Nephron progenitor cell (in vitro differentiated cells): ENCODE results near the gene ARHGAP33.

Experiments used
- DNase-seq: peaks from one replicate; pipeline ENCODE4 v3.0.0; 2021
- H3K27ac Mint-ChIP-seq: 2 replicates; pipeline ENCODE4 v1.8.0; 2021; ENCODE audit warnings: mild to moderate bottlenecking, moderate library complexity, mixed read lengths
- H3K27me3 Mint-ChIP-seq: 2 replicates; pipeline ENCODE4 v1.8.0; 2021; ENCODE audit warnings: mild to moderate bottlenecking, low read depth, mixed read lengths; ENCODE audit not compliant: poor library complexity
- H3K36me3 Mint-ChIP-seq: 2 replicates; pipeline ENCODE4 v1.8.0; 2021; ENCODE audit warnings: low read depth, mixed read lengths
- H3K4me1 Mint-ChIP-seq: 2 replicates; pipeline ENCODE4 v1.8.0; 2021; ENCODE audit warnings: mixed read lengths
- H3K4me3 Mint-ChIP-seq: 2 replicates; pipeline ENCODE4 v1.8.0; 2021; ENCODE audit warnings: mild to moderate bottlenecking, moderate library complexity, mixed read lengths
- H3K9me3 Mint-ChIP-seq: 2 replicates; pipeline ENCODE4 v1.8.0; 2021; ENCODE audit warnings: mild to moderate bottlenecking, moderate library complexity, mixed read lengths
- CTCF ChIP-seq: fragments of 200-600 bp; sonication (generic); IDR thresholded peaks from 2 replicates; pipeline ENCODE4 v1.5.0; 2021; ENCODE audit warnings: antibody characterized with exemption

Gene ARHGAP33

GRCh38 chr19:35813043-35813890 lies 37.9 kb downstream of the ARHGAP33 start:
- no peak for TF ChIP-seq CTCF
- Mint-ChIP-seq H3K27me3 (peaks cover 61% of the 10 kb centered on the region), H3K4me1 (no peaks in the 10 kb centered on the region), H3K27ac (no peak overlapping the region), H3K36me3 (no peaks in the 10 kb centered on the region), H3K9me3 (no peaks in the 10 kb centered on the region), H3K4me3 (no peak overlapping the region)
- no peak for DNase-seq

GRCh38 chr19:35816262-35816661 lies 40.9 kb downstream of the ARHGAP33 start:
- no peaks in the 10 kb centered on the region for H3K36me3 Mint-ChIP-seq
- peaks cover 5% of the 10 kb centered on the region for H3K4me1 Mint-ChIP-seq
- no peak for TF ChIP-seq CTCF
- no peaks in the 10 kb centered on the region for H3K9me3 Mint-ChIP-seq
- H3K27me3 Mint-ChIP-seq = peaks cover 51% of the 10 kb centered on the region
- H3K4me3 Mint-ChIP-seq = no peak overlapping the region
- DNase-seq = no peak
- no peak overlapping the region for H3K27ac Mint-ChIP-seq

- no peak overlapping the region for H3K4me3 Mint-ChIP-seq
- no peaks in the 10 kb centered on the region for H3K36me3 Mint-ChIP-seq
- no peaks in the 10 kb centered on the region for H3K9me3 Mint-ChIP-seq
- no peak for TF ChIP-seq CTCF
- H3K27ac Mint-ChIP-seq = no peak overlapping the region
- peaks cover 5% of the 10 kb centered on the region for H3K4me1 Mint-ChIP-seq
- DNase-seq = no peak
- H3K27me3 Mint-ChIP-seq = peaks cover 46% of the 10 kb centered on the region
Observed at GRCh38 chr19:35816846-35817245, 41.5 kb downstream of the ARHGAP33 start.

GRCh38 chr19:35818445-35818844 lies 43.1 kb downstream of the ARHGAP33 start:
- peaks cover 5% of the 10 kb centered on the region for H3K4me1 Mint-ChIP-seq
- H3K27ac Mint-ChIP-seq = no peak overlapping the region
- peaks cover 44% of the 10 kb centered on the region for H3K27me3 Mint-ChIP-seq
- no peak for TF ChIP-seq CTCF
- H3K9me3 Mint-ChIP-seq = no peaks in the 10 kb centered on the region
- no peak for DNase-seq
- H3K4me3 Mint-ChIP-seq = no peak overlapping the region
- H3K36me3 Mint-ChIP-seq = no peaks in the 10 kb centered on the region

- no peak for TF ChIP-seq CTCF
- no peaks in the 10 kb centered on the region for H3K36me3 Mint-ChIP-seq
- no peaks in the 10 kb centered on the region for H3K9me3 Mint-ChIP-seq
- peaks cover 5% of the 10 kb centered on the region for H3K4me1 Mint-ChIP-seq
- H3K27ac Mint-ChIP-seq = no peak overlapping the region
- DNase-seq = no peak
- H3K4me3 Mint-ChIP-seq = no peak overlapping the region
- peaks cover 54% of the 10 kb centered on the region for H3K27me3 Mint-ChIP-seq
Observed at GRCh38 chr19:35822579-35822978, 47.2 kb downstream of the ARHGAP33 start.

GRCh38 chr19:35824150-35824549 lies 48.8 kb downstream of the ARHGAP33 start:
- H3K4me1 Mint-ChIP-seq = peaks cover 5% of the 10 kb centered on the region
- H3K9me3 Mint-ChIP-seq = no peaks in the 10 kb centered on the region
- H3K4me3 Mint-ChIP-seq = no peak overlapping the region
- no peak overlapping the region for H3K27ac Mint-ChIP-seq
- H3K36me3 Mint-ChIP-seq = no peaks in the 10 kb centered on the region
- peaks cover 55% of the 10 kb centered on the region for H3K27me3 Mint-ChIP-seq
- no peak for TF ChIP-seq CTCF
- DNase-seq = no peak
